ENCODE data around the gene FGF9. TPM values are rescaled to one million over a fixed set of nuclear protein-coding genes. Genes with fewer than 3 reads are reported as not detected.

FGF9 gene
- total RNA-seq, 1 experiment from 2014 or later: 0.26 TPM

GRCh38 chr13:21684576-21684975 is 13.7 kb downstream of the FGF9 start:
- no peak for DNase-seq (ENCODE audit: low spot score)
- POLR2A ChIA-PET: no interaction called here
- no peaks in the 10 kb centered on the region for H3K36me3 Mint-ChIP-seq
- no peaks in the 10 kb centered on the region; the same call in 1 of the 2 replicates for H3K4me1 Mint-ChIP-seq
- no peak for TF ChIP-seq ELF4 (CRISPR knock-in tag; IDR thresholded peaks at IDR 0.05; ENCODE audit: low read depth)
- no peak for TF ChIP-seq ZNF532 (CRISPR knock-in tag; IDR thresholded peaks at IDR 0.05; ENCODE audit: borderline replicate concordance)
- TF ChIP-seq ZNF219 (CRISPR knock-in tag; IDR thresholded peaks at IDR 0.05; ENCODE audit: borderline replicate concordance): no peak
- no peak for TF ChIP-seq NFE2L1 (CRISPR knock-in tag; IDR thresholded peaks at IDR 0.05)
- TF ChIP-seq CDX4 (CRISPR knock-in tag; IDR thresholded peaks at IDR 0.05; ENCODE audit: borderline replicate concordance): no peak
- TF ChIP-seq ARID4B (CRISPR knock-in tag; IDR thresholded peaks at IDR 0.05; ENCODE audit: borderline replicate concordance): no peak
- no peak for TF ChIP-seq RORB (CRISPR knock-in tag; IDR thresholded peaks at IDR 0.05)
- no peak for TF ChIP-seq PRRX2 (CRISPR knock-in tag; IDR thresholded peaks at IDR 0.05)
- TF ChIP-seq ZNF317 (CRISPR knock-in tag; IDR thresholded peaks at IDR 0.05; ENCODE audit: borderline replicate concordance, low read depth): no peak
- no peak for TF ChIP-seq ZNF512 (CRISPR knock-in tag; IDR thresholded peaks at IDR 0.05; ENCODE audit: borderline replicate concordance)
- no peak for TF ChIP-seq ATF3 (CRISPR knock-in tag; conservative IDR thresholded peaks at IDR 0.05)
- TF ChIP-seq ZMAT4 (CRISPR knock-in tag; IDR thresholded peaks at IDR 0.05): no peak
- no peak for TF ChIP-seq ZBTB21 (CRISPR knock-in tag; IDR thresholded peaks at IDR 0.05; ENCODE audit: borderline replicate concordance)
- TF ChIP-seq USF2 (CRISPR knock-in tag; IDR thresholded peaks at IDR 0.05): no peak
- no peak for TF ChIP-seq ATF1 (CRISPR knock-in tag; IDR thresholded peaks at IDR 0.05)
- no peak for TF ChIP-seq TP53 (CRISPR knock-in tag; IDR thresholded peaks at IDR 0.05)
- TF ChIP-seq ZNF121 (CRISPR knock-in tag; IDR thresholded peaks at IDR 0.05): no peak
- TF ChIP-seq KAT7 (CRISPR knock-in tag; IDR thresholded peaks at IDR 0.05; ENCODE audit: borderline replicate concordance): no peak
- no peak for TF ChIP-seq FOXP1 (CRISPR knock-in tag; IDR thresholded peaks at IDR 0.05; ENCODE audit: borderline replicate concordance)
- CTCF ChIA-PET: interaction anchor here (1.4 kb wide), 1 partner anchor 8 kb away, joined by 5 read pairs; no protein-coding TSS in a partner anchor
- ATAC-seq: no peak
- H3K27me3 Mint-ChIP-seq (ENCODE audit: low read depth): no peaks in the 10 kb centered on the region
- no peak overlapping the region for H3K4me3 Mint-ChIP-seq
- H3K27ac Mint-ChIP-seq: no peak overlapping the region
- H3K9me3 Mint-ChIP-seq: no peaks in the 10 kb centered on the region
